GM19328 (cell line): ENCODE data around the gene TBC1D12.

ENCODE experiments used
- ATAC-seq: cut with Tn5 transposase; IDR thresholded peaks from one replicate; pipeline ENCODE4 v1.9.1; 2021; ENCODE audit warnings: mild to moderate bottlenecking, moderate library complexity; ENCODE audit not compliant: unreplicated experiment

TBC1D12 gene

DNA sequence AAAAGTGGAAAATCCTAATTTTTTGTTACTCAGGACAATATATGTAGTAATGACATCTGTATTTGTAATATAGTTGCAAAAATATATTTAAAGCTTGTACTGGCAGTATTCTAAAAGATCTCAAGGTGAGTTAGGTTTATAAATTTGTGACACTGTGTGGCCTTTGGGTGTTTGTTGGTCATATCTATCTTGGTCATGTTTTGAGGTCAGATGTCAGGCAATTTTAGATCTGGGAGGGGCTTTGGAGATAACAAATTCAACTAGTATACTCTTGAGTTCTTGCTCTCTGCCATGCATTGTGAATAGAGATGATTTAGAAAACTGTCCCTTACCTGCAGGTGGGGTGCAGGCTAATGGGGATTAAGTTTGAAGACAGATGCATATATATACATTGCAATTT lies 3.1 kb downstream of the TBC1D12 start:
- ATAC-seq = no peak

GRCh38 chr10:94407668-94408067 lies 5.3 kb downstream of the TBC1D12 start:
- no peak for ATAC-seq

GRCh38 chr10:94409021-94409657 lies 6.8 kb downstream of the TBC1D12 start:
- ATAC-seq = no peak

- no peak for ATAC-seq
Observed at GRCh38 chr10:94411304-94411703, 9.0 kb downstream of the TBC1D12 start.

DNA sequence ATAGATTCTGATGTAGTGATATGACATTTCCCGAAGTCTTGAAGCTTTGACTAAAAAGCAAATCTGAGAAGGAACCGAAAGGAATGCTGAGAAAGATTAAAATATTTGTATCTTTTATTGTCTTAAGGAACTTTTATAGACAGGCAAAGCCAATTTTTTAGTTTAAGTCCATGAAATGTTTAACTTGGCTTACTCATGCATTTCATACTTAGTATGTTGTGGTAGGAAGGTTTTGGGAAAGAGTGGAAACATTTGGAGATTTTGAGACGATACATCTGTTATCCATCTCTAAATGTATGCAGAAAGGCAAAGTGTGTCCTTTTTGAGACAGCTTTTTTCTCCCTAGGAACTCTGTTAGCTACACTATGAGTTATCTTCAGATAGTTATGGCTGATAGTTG lies 10.1 kb downstream of the TBC1D12 start:
- no peak for ATAC-seq

GRCh38 chr10:94413361-94413760 lies 11.0 kb downstream of the TBC1D12 start:
- no peak for ATAC-seq

DNA sequence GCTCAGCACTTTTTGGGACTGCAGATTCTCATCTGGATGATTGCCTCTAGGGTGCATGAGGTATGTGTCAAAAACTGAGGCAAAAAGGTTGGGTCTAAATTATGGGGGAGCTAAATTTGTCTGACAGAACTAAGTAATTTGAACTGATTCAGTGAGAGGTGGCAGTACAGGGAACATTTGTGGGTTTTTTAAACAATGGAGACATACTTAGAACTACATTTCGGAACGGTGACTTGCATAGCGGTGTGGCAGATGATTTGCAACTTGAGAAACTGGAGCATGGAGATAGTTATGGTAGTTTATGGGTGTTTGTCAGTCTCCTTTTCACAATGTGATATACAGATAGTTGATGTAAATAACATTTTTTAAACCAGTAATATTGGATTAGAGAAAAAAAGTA lies 14.6 kb downstream of the TBC1D12 start:
- no peak for ATAC-seq

DNA sequence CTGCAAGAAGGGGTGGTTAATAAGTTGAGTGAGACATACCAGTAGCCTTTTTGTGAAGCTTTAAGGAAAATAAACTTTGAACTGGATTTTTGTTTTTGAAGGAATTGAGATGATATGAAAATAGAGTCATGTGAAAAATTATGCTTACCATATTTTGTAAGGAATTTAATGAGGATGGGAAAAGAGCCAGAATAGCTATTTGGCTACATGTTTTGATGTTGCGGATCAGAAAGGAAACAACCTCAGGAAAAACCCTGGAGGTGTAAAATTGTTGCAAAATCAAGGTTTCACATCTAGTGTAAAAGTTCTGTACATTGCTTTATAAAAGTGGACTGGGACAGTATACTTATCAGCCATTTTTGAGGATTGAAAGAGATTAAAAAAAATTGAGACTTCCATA lies 15.0 kb downstream of the TBC1D12 start:
- no peak for ATAC-seq

- no peak for ATAC-seq
Observed at GRCh38 chr10:94420516-94420915, 18.2 kb downstream of the TBC1D12 start.

DNA sequence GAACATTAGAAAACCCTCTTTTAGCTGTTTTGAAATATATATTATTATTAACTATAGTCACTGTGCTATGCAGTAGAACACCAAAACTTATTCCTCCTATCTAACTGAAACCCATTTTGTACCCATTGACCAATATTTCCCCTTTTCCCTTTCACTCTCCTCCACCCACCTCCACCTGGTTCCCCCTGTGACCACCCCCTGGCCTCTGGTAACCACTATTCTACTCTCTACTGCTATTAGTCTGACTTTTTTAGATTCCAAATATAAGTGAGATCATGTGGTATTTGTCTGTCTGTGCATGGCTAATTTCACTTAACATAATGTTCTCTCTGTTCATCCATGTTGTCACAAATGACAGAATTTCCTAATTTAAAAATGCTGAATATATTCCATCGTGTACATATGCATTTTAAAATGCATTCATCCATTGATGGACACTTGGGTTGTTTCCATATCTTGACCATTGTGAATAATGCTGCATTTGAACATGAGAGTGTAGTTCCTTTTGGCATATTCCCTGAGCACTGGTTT lies 18.7 kb downstream of the TBC1D12 start:
- no peak for ATAC-seq

GRCh38 chr10:94423627-94424026 lies 21.3 kb downstream of the TBC1D12 start:
- no peak for ATAC-seq

DNA sequence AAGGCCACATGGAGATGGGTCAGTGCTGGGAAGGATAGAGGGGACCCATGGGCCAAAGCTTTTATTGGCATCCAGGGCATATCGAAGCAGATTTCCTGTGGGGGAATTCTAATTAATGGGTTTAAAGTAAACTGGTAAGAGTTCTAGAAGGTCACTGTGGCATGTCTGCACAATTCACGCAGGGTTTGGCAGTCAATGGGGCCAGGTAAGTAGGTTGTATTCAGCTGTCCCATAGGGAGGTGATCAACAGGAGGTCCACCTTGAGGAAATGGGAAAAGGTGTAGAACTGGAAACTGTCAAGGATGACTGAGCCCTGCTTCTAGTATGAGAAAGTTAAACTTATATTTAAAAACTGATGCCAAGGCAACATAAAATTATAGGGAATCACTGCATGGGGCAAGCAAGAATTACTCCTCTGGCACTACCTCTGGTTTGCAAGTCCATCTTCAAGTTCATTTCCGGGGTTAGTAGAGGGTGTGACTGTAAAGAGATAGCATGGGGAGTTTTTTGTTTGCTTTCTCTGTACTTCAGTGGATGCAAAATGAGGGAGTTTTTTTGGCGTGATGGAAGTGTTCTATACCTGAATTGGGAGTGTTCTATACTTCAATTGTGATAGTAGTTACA lies 22.5 kb downstream of the TBC1D12 start:
- ATAC-seq = no peak

DNA sequence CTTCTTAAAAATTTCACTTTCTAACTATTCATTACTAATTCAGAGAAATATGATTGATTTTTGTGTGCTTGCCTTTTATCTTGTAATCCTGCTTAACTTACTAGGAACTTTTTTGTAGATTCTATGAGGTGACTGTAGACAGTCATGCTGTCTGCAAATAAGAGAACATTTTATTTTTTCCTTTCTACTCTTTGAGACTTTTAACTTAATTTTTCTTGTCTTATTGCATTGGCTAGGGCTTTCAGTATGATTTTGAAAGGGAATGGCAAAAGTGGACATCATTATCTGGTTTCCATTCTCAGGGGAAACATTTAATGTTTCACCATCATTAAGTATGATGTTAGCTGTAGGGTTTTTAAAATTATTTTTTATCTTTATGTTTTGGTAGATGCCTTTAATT lies 23.6 kb downstream of the TBC1D12 start:
- no peak for ATAC-seq

GRCh38 chr10:94427166-94427565 lies 24.8 kb downstream of the TBC1D12 start:
- no peak for ATAC-seq

- ATAC-seq = no peak
Observed at GRCh38 chr10:94428766-94429707, 26.7 kb downstream of the TBC1D12 start.

- ATAC-seq = no peak
Observed at GRCh38 chr10:94430701-94431100, 28.4 kb downstream of the TBC1D12 start.

GRCh38 chr10:94432443-94432842 lies 30.1 kb downstream of the TBC1D12 start:
- ATAC-seq = no peak

DNA sequence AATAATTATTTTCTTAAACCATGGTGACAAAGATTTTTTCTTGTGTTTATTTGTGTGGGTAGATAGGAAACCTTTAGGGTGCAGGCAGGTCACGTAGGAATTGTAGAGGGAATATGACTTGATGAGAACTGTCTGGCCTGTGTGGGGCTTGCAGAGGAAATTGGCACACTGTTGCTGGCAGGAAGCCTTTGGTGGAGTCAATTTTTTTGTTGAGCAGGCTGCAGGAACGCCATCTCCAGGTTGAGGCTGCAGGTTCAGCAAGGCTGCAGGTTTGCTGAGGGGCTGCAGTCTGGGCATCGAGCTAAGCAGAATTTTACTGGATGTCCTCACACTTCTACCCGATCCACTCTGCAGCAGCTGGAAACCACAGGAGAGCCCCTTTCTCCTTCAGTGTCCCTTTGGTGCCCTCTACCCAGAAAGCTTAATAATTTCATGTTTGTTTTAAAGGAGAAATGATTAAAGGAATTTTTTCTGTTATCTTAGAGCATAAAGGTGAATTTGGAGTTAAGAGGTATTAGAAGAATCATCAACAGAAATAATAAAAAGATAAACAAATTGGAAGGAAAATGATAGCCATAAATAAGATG lies 37.0 kb downstream of the TBC1D12 start:
- no peak for ATAC-seq

DNA sequence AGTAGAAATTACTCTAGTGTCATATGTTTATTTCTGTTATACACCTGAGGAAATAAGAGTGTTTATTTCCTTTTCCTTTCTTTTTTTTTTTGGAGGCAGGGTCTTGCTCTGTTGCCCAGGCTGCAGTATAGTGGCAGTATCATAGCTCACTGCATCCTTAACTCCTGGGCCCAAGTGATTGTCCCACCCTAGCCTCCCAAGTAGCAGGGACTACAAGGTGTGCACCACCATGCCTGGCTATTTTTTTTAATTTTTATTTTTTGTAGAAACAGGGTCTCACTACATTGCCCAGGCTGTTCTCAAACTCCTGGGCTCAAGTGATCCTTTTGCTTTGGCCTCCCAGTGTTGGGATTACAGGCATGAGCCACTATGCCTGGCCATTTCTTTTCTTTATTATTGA lies 37.8 kb downstream of the TBC1D12 start:
- no peak for ATAC-seq

GRCh38 chr10:94443047-94443446 lies 40.7 kb downstream of the TBC1D12 start:
- ATAC-seq = no peak

DNA sequence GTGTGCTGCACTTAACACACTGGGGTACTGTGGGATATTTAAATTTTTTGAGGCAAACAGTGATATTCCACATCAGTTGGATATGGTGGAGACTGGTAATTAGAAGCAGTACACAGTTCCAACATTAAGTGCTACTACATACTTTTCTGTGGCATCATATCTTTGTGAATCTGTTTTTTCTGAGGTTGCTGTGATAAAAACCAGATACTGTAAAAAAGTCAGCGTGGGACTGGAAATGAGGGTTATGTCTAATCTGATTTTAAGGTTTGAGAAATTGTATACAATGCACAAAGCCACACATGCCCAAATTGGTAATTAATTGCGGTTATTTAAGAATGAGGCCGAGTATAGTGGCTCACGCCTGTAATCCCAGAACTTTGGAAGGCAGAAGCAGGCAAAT lies 41.2 kb downstream of the TBC1D12 start:
- ATAC-seq = no peak
